UCSD-AML1 (cell line): Measurements from ENCODE around the gene ATL2.

Source experiments
- DNase-seq: peaks from one replicate; lab custom pipeline; 2025; ENCODE audit not compliant: unreplicated experiment; lab: John Stamatoyannopoulos, UW

ATL2 gene

GRCh38 chr2:38254796-38255195, 122.3 kb downstream of the ATL2 start:
- DNase-seq = no peak

- DNase-seq = no peak
These were observed 125.1 kb downstream of the ATL2 start for GRCh38 chr2:38251940-38252339.

GRCh38 chr2:38248707-38249106, 128.4 kb downstream of the ATL2 start:
- DNase-seq = no peak

GRCh38 chr2:38248255-38248654, 128.8 kb downstream of the ATL2 start:
- DNase-seq = no peak

- no peak for DNase-seq
These were observed 131.0 kb downstream of the ATL2 start for GRCh38 chr2:38246105-38246504.

- DNase-seq = no peak
These were observed 131.9 kb downstream of the ATL2 start for GRCh38 chr2:38245114-38245641.

GRCh38 chr2:38244301-38244700, 132.8 kb downstream of the ATL2 start:
- no peak for DNase-seq
